Sigmoid colon (tissue), 7 donors: ENCODE data around the gene CACHD1. TPM values are rescaled to one million over a fixed set of nuclear protein-coding genes. Genes with fewer than 3 reads are reported as not detected.
"Not testable (repeated sequence)": the region's sequence is repeated elsewhere in the genome, so short reads cannot be mapped to it uniquely, and the experiment has no call there.

Source experiments
- DNase-seq: peaks from one replicate; pipeline ENCODE4 v3.0.0-alpha.2; 2019
- H3K27ac ChIP-seq, 4 donors: fragments of 200-600 bp; sonication (generic); one replicate each; pipeline ENCODE4 v1.5.1; 2016 to 2019; ENCODE audit warnings: mild to moderate bottlenecking in 1 of 4
- H3K27me3 ChIP-seq, 3 donors: fragments of 200-600 bp; sonication (generic); one replicate each; pipeline ENCODE4 v1.5.1; 2019; ENCODE audit warnings: mild to moderate bottlenecking in 1 of 3
- H3K36me3 ChIP-seq, 4 donors: fragments of 200-600 bp; sonication (generic); one replicate each; pipeline ENCODE4 v1.5.1; 2016 to 2019
- H3K4me1 ChIP-seq, 4 donors: fragments of 200-600 bp; sonication (generic); one replicate each; pipeline ENCODE4 v1.5.1; 2017 to 2019
- H3K4me3 ChIP-seq, 4 donors: fragments of 200-600 bp; sonication (generic); one replicate each; pipeline ENCODE4 v1.5.1; 2017 to 2019; ENCODE audit warnings: mild to moderate bottlenecking in 2 of 4, moderate library complexity in 1 of 4
- H3K9me3 ChIP-seq, 4 donors: fragments of 200-600 bp in 3 of 4; sonication (generic) in 3 of 4; one replicate each; pipeline versions ENCODE4 v1.5.1 to v1.6.1; 2013 to 2019
- CTCF ChIP-seq, 4 experiments: fragments of 450-650 bp in 3 of 4; fragments of 200-600 bp in 1 of 4; IDR thresholded peaks; one replicate each; pipeline ENCODE4 v1.5.1; 2016 to 2019; ENCODE audit warnings: antibody characterized with exemption in 4 of 4, mild to moderate bottlenecking in 3 of 4, moderate library complexity in 2 of 4
- EP300 ChIP-seq, 4 donors: sonication (generic); formaldehyde crosslinking; IDR thresholded peaks; one replicate each; pipeline ENCODE4 v1.6.1; 2017; ENCODE audit warnings: antibody characterized with exemption in 4 of 4
- POLR2A ChIP-seq, 2 donors: fragments of 450-650 bp; IDR thresholded peaks; one replicate each; pipeline ENCODE4 v1.6.1; 2016; ENCODE audit warnings: antibody characterized with exemption in 2 of 2, mild to moderate bottlenecking in 2 of 2, moderate library complexity in 2 of 2
- POLR2AphosphoS5 ChIP-seq, 4 donors: sonication (generic); formaldehyde crosslinking; IDR thresholded peaks; one replicate each; pipeline ENCODE4 v1.6.1; 2017; ENCODE audit warnings: antibody characterized with exemption in 4 of 4
- WGBS, 2 donors: extraction: QIAGEN DNeasy Blood & Tissue Kit; methylation state at CpG; one replicate each; pipeline ENCODE4 v1.1.7; 2013; 5-methylcytosine and 5-hydroxymethylcytosine counted together
- intact Hi-C: fragments of 100-400 bp; cut with DNase I; formaldehyde crosslinking; loops from one replicate; pipeline ENCODE4 v1.15.1; 2023
- polyA plus RNA-seq, 3 donors: library from polyadenylated mRNA; stranded (reverse); fragments of 200-250 nt; gene quantifications; one replicate each; pipeline ENCODE4 v1.2.3, GENCODE V29; 2013
- small RNA-seq, 3 donors: library from RNA; depleted of rRNA; stranded (forward); fragments of <200 nt; gene quantifications; one replicate each; pipeline ENCODE3, GENCODE V24; 2016
- total RNA-seq, 4 donors: library from RNA; depleted of rRNA; stranded (reverse); fragments of >200 nt; gene quantifications; one replicate each; pipeline ENCODE4 v1.1.0, GENCODE V29; 2016
- donor health status: healthy with polysubstance abuse.
- donor health status: Bipolar disorder and iron deficiency.
- donor health status: healthy.

The CACHD1 gene
- total and polyA plus RNA-seq, 7 donors: 0.23 to 7.1 (median 3.7) TPM

DNA sequence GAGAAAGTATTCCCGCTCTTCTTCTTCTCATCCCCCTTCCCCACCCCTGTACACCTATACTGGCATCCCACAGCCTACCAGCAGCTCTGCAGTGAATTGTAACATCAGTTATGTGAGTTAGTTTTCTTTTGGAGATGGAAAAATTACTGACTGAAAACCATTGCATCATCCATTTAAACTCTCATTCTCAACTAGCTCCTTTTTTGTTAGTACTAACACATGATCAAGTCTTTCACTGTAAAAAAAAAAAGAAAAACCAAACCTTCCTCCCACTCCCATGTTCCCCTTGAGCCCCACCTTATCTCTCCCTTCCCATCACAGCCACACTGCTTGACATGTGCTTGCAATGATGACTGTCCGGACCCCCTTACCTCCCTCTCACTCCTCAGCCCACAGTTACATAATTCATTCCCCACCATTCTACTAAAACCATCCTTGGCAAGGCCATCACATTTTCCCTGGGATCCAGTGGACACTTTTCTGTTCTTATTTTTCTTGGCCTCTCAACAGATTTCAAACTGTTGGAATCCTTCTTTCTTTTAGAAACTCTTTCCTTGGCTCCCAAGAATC, 251.7 kb downstream of the CACHD1 start:
- no peak for DNase-seq
- H3K27me3 ChIP-seq: no peaks in the 10 kb centered on the region
- no peaks in the 10 kb centered on the region for H3K36me3 ChIP-seq
- peaks cover 0 to 3% (median 0%) of the 10 kb centered on the region in 4 donors for H3K9me3 ChIP-seq
- 92 to 94% methylated on average over 2 of the region's 2 CpGs for WGBS, 2 donors
- no peak overlapping the region for H3K4me3 ChIP-seq
- H3K4me1 ChIP-seq: no peaks in the 10 kb centered on the region
- intact Hi-C loops: no loop called here
- H3K27ac ChIP-seq: no peak overlapping the region
- TF ChIP-seq CTCF (IDR thresholded peaks at IDR 0.05) (no peak), POLR2A (IDR thresholded peaks at IDR 0.05) (no peak), POLR2AphosphoS5 (IDR thresholded peaks at IDR 0.05) (no peak), EP300 (IDR thresholded peaks at IDR 0.05) (no peak)

GRCh38 chr1:64727861-64728260, 257.9 kb downstream of the CACHD1 start:
- no peak for DNase-seq
- Histone ChIP-seq H3K36me3 (no peaks in the 10 kb centered on the region), H3K4me3 (no peak overlapping the region), H3K27ac (no peak overlapping the region), H3K27me3 (no peaks in the 10 kb centered on the region), H3K4me1 (no peaks in the 10 kb centered on the region), H3K9me3 (no peaks in the 10 kb centered on the region)
- TF ChIP-seq POLR2A (IDR thresholded peaks at IDR 0.05) (no peak), EP300 (IDR thresholded peaks at IDR 0.05) (no peak), POLR2AphosphoS5 (IDR thresholded peaks at IDR 0.05) (no peak), CTCF (IDR thresholded peaks at IDR 0.05) (no peak)
- intact Hi-C loops: no loop called here
- 95 to 96% methylated on average over 1 of the region's 1 CpG for whole genome bisulfite sequencing, 2 donors

DNA sequence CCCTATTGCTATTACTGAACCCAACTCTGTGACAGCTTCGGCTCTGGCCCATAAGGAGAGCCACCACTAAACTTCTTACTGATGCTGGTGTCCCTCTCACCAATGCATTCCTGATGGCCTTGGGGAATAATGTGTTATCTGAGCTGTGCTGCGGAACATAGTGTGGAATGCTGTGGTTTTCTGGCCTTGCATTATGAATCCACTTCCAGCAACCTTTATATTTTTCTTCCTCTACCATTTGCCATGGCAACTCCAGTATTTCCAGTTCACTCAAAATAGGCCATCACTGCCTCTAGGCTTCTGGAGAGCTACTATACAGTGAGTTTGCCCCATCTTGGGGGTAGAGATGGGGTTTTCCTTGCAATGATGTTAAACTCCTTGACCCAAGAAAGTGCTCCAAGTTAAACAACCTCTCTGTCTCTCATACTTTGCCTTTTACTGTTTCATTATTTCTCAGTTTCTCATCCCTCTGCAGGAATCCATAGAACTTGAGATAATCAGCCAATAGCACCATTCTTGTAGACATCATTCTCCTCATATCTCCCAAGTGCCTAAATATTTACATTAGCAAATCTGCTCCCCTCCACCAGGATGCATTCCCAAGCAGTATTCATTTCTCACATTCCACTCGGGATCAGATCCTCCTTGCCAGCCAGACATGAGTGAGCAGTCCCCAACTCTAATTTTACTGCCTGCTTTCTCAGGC, 263.8 kb downstream of the CACHD1 start:
- no peak for DNase-seq
- H3K27me3 ChIP-seq: no peaks in the 10 kb centered on the region
- H3K4me3 ChIP-seq: no peak overlapping the region
- WGBS, 2 donors: 90% methylated on average over 3 of the region's 3 CpGs
- H3K4me1 ChIP-seq: no peaks in the 10 kb centered on the region
- TF ChIP-seq POLR2A (IDR thresholded peaks at IDR 0.05): no peak
- no peak for TF ChIP-seq EP300 (IDR thresholded peaks at IDR 0.05)
- TF ChIP-seq POLR2AphosphoS5 (IDR thresholded peaks at IDR 0.05): no peak
- TF ChIP-seq CTCF (IDR thresholded peaks at IDR 0.05): no peak
- no peaks in the 10 kb centered on the region for H3K36me3 ChIP-seq
- no peak overlapping the region for H3K27ac ChIP-seq
- H3K9me3 ChIP-seq: no peaks in the 10 kb centered on the region
- intact Hi-C loops: no loop called here

- Histone ChIP-seq H3K4me1 (no peaks in the 10 kb centered on the region), H3K9me3 (no peaks in the 10 kb centered on the region), H3K27me3 (no peaks in the 10 kb centered on the region), H3K36me3 (no peaks in the 10 kb centered on the region), H3K27ac (no peak overlapping the region), H3K4me3 (no peak overlapping the region)
- WGBS, 2 donors: 77 to 86% methylated on average over 3 of the region's 3 CpGs
- intact Hi-C loops: no loop called here
- TF ChIP-seq POLR2A (IDR thresholded peaks at IDR 0.05) (no peak), EP300 (IDR thresholded peaks at IDR 0.05) (no peak), POLR2AphosphoS5 (IDR thresholded peaks at IDR 0.05) (no peak), CTCF (IDR thresholded peaks at IDR 0.05) (no peak)
- DNase-seq: no peak
These were observed 264.3 kb downstream of the CACHD1 start for GRCh38 chr1:64734287-64734652.

DNA sequence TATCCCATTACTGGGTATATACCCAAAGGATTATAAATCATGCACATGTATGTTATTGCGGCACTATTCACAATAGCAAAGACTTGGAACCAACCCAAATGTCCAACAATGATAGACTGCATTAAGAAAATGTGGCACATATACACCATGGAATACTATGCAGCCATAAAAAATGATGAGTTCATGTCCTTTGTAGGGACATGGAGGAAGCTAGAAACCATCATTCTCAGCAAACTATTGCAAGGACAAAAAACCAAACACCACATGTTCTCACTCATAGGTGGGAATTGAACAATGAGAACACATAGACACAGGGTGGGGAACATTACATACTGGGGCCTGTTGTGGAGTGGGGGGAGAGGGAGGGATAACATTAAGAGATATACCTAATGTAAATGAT, 270.8 kb downstream of the CACHD1 start:
- 94 to 100% methylated on average over 1 of the region's 1 CpG for WGBS, 2 donors
- not testable (repeated sequence) for H3K36me3 ChIP-seq, H3K9me3 ChIP-seq, H3K27me3 ChIP-seq, DNase-seq, H3K27ac ChIP-seq, H3K4me1 ChIP-seq, H3K4me3 ChIP-seq
- intact Hi-C loops: loop anchor here (5.0 kb wide), 1 partner anchor 53 kb away; no protein-coding TSS in a partner anchor

Small RNAs within 50 kb of the gene (small RNA-seq; reads per million reads assigned to genes)
- gene MIR4794: 0 reads per million in 3 donors
